Stimulated activated CD4-positive, alpha-beta T cell treated with anti-CD3 and anti-CD28 coated beads, TNF-alpha, amount 100 ng/mL, for 4 hours (primary cell): ENCODE measurements around the gene ASXL2.
"Not testable (repeated sequence)": the region's sequence is repeated elsewhere in the genome, so short reads cannot be mapped to it uniquely, and the experiment has no call there.

Source experiments
- DNase-seq, 3 experiments: peaks; one replicate each; pipeline ENCODE4 v3.0.0-alpha.2; 2020; ENCODE audit warnings: low read depth in 3 of 3

ASXL2 gene

GRCh38 chr2:25833566-25833965 is 44.7 kb downstream of the ASXL2 start:
- no peak for DNase-seq

- no peak for DNase-seq
These were observed 45.4 kb downstream of the ASXL2 start for GRCh38 chr2:25832897-25833296.

DNA sequence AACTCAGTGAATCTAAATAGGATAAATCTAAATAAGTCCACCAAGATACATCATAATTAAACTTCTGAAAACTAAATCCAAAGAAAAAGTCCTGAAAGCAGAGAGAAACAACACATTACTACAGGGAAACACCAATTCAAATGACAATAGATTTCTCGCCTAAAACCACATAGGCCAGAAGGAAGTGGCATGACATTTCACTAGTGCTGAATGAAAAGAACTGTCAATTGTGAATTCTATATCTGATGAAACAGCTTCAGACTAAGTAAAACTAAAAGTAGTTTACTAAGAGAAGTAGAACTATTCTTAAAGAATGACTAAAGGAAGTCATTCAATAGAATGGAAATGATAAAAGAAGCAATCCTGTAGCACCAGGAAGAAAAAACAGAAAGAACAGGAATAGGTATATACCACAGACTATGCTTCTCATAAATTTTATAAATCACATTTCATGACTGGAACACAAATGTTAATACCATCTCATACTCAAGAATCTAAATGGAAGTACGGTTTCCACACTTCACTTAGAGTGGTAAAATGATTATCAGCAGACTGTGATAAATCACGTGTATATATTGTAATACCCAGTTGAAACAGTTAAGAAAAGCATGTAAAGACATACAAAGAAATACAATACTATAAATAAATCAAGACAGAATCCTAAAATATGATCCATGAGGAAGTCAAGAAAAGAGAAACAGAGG is 46.4 kb downstream of the ASXL2 start:
- no peak for DNase-seq

GRCh38 chr2:25829828-25830227 is 48.5 kb downstream of the ASXL2 start:
- DNase-seq = no peak

DNA sequence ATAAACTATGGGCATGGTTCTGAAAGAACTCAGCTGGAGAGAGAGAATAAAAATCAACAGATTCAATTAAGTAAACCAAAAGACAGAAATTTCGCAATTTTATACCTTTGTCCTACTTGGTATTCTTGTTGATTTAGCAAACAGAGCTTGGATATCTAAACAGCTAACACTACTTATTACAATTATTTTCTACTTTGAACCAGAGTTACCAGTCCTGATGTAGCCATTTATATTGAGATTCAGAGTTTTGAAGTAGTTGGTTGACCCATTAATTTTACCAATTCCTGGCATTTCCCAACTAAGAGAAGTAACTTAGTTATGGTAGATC is 48.9 kb downstream of the ASXL2 start:
- DNase-seq = no peak

DNA sequence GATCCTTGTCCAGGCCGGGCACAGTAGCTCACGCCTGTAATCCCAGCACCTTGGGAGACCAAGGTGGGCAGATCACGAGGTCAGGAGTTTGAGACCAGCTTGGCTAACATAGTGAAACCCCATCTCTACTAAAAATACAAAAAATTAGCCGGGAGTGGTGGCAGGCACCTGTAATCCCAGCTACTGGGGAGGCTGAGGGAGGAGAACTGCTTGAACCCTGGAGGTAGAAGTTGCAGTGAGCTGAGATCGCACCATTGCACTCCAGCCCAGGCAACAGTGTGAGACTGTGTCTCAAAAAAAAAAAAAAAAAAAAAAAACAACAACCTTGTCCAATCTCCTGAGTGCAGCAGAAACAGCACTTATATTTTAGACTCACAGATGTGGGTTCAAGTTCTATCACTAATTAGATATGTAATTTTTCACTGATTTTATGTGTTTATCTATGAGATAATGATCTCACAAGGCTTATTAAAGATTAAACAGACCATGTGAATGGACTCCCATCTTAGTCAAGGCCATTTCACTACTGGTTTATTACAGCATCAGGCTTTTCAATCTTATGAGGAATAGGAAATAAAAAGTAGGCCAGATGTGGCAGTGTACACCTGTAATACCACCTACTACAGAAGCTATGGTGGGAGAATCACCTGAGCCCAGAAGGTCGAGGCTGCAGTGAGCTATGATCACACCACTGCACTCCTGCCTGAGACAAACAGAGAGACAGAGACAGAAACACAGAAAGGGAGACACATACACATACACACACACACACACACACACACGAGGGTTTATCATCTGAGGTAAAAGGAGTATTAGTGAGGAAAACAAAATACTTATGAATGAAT is 49.5 kb downstream of the ASXL2 start:
- DNase-seq = not testable (repeated sequence)

DNA sequence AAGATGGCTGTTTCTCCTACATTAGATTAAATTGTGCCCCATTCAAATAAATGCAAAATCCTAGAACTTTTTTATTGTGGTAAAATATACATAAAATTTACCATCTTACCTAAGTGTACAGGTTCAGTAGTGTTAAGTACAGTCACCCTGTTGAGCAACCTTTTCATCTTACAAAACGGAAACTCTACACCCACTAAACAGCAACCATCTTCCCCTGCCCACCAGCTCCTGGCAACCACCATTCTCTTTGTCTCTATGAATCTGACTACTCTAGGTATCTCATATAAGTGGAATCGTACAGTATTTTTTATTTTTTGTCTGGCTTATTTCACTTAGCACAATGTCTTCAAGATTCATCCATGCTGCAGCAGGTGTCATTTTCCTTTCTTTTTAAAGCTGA is 53.0 kb downstream of the ASXL2 start:
- DNase-seq = peak in 2 of 3 experiments; percentile 21 to 28

- DNase-seq = no peak
These were observed 53.6 kb downstream of the ASXL2 start for GRCh38 chr2:25824718-25825117.

- no peak for DNase-seq
These were observed 54.1 kb downstream of the ASXL2 start for GRCh38 chr2:25824216-25824615.

DNA sequence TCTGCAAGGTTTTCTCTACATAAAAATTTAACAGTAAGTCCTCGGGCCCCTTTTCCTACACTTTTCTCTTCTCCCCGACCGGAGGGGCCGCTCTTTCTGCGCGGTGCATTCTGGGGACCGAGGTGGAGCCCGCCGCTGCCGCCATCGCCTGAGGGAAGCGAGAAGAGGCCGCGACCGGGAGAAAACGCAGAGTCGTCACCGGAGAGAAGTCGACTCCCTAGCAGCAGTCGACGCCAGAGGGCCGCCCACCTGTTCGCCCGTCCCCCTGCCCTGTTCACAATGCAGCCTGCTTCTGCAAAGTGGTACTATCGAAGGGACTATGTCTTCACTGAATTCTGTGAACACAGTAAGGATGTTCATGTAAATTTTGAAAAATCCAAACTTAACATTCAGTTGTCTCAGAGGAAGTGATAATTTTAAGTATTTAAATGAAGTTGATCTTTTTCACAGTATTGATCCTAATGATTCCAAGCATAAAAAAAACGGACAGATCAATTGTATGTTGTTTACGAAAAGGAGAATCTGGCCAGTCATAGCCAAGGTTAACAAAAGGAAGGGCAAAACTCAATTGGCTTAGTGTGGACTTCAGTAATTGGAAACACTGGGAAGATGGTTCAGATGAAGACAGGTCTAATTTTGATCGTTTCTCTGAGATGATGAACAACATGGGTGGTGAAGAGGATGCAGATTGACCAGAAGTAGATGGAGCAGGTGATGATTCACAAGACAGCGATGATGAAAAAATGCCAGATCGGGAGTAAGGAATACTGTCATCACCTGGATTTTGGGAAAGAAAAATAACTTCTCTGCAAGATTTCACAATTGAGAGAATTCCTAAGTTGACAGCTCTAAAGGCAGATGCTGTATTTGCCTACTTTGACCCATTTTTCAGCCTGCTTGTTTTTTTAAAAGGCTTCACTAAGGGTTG is 55.8 kb downstream of the ASXL2 start:
- peak; percentile 16 to 29 (median 27) for DNase-seq

GRCh38 chr2:25821225-25822056 is 56.8 kb downstream of the ASXL2 start:
- no peak for DNase-seq

DNA sequence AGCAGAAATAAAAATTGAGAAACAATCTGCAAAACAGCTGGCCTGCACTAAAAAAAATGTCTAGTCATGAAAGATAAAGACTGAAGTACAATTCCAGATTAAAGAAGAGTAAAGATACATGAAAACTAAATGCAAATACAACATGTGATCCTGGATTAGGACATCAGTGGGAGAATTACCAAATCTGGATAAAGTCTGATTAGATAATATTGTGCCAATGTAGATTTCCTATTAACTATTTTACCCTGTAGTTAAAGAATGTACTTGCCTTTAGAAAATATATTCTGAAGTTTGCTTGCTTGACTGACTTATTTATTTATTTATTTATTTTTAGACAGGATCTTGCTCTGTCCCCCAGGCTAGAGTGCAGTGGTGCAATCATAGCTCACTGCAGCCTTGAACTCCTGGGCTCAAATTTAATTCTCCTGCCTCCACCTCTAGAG is 58.7 kb downstream of the ASXL2 start:
- no peak for DNase-seq

- DNase-seq = no peak
These were observed 60.7 kb downstream of the ASXL2 start for GRCh38 chr2:25817630-25818029.

DNA sequence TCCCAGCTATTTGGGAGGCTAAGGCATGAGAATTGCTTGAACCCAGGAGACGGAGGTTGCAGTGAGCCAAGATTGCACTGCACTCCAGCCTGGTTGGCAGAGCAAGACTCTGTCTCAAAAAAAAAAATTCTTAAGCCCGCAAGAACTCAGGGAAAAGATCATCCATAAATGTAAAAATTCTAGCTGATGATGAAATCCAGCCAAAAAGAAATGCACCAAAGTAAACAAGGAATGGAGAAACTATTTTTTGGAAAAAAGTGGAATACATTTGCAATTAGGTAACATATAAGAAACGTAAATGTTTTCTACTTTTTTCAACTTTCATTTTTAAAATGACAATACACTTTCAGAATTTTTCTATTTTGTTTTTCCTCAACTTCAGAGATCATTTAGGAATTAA is 61.3 kb downstream of the ASXL2 start:
- no peak for DNase-seq

- no peak for DNase-seq
These were observed 62.0 kb downstream of the ASXL2 start for GRCh38 chr2:25816249-25816648.

GRCh38 chr2:25814681-25815080 is 63.6 kb downstream of the ASXL2 start:
- DNase-seq = no peak

DNA sequence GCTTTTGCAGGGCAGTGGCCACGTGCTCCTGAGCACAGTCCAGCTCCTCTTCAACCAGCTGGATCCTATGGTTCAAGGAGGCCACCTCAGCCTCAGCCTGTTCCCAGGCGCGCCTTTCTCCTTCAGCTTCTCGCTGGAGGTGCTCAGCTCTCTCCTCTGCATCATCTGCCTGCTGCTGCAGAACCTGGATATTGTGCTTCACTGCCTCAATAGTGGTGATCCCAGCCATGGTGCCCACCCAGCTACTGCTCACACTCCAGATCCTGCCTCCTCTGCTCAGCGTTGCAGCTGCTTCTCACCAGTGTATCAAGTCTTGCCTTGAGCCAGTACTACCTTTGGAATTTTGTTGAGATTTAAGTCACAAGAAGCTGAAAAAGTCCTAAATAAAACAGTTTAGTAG is 67.9 kb downstream of the ASXL2 start:
- DNase-seq = no peak

- DNase-seq = no peak
These were observed 68.6 kb downstream of the ASXL2 start for GRCh38 chr2:25809646-25810045.

- DNase-seq = no peak
These were observed 70.3 kb downstream of the ASXL2 start for GRCh38 chr2:25808006-25808383.

DNA sequence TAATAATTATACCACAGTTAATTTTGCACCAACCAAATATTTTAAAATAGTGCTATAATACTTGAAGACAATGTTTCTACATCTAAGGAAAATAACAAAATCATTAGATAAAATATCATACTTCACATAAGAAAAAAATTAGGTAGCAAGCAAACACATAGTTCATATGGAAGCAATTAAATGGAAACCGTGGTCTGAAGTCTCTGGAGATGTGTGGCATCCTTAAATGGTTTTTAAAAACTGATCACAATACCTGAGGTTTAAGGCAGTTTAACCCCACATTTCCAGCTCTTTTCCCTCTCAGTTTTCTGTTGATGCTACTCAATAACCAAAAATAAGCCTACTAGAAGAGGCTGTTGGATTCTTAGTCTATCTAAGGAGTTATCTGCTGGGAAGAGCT is 71.3 kb downstream of the ASXL2 start:
- no peak for DNase-seq

DNA sequence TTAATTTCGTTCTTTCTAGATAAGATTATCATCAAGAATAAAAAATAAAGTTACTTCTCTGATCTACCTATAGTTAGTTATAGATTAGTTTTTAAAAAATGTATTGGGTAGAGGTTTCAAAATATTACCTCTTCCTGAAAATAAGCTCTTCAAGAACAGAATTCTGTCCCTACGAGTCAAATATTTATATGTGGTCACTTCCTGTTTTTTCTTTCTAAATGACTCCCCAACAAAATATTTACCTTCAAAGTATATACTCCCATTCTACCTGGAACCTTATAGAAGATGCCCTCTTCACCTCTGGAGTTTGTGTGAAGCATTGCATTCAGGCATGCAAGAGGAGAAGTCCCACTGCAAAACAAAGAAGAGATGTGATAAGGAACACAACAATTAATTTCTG is 72.3 kb downstream of the ASXL2 start:
- DNase-seq = no peak
